Gastroesophageal sphincter (tissue), 3 donors: ENCODE results near the gene ANKRD9.

Source experiments
- EP300 ChIP-seq: sonication (generic); formaldehyde crosslinking; IDR thresholded peaks from one replicate; pipeline ENCODE4 v1.6.1; 2017; ENCODE audit warnings: antibody characterized with exemption, mild to moderate bottlenecking
- POLR2A ChIP-seq, 2 donors: fragments of 450-650 bp; IDR thresholded peaks; one replicate each; pipeline ENCODE4 v1.6.1; 2017; ENCODE audit warnings: antibody characterized with exemption in 2 of 2, mild to moderate bottlenecking in 2 of 2, moderate library complexity in 1 of 2
- POLR2AphosphoS5 ChIP-seq: sonication (generic); formaldehyde crosslinking; IDR thresholded peaks from one replicate; pipeline ENCODE4 v1.6.1; 2017; ENCODE audit warnings: antibody characterized with exemption
- TF ChIP-seq, protein P1 (sequence below), 4 experiments: fragments of 200-600 bp in 2 of 4; fragments of 450-650 bp in 2 of 4; sonication (generic) in 1 of 4; IDR thresholded peaks; one replicate each; pipeline ENCODE4 v1.5.1; 2017 to 2019; ENCODE audit warnings: antibody characterized with exemption in 4 of 4, mild to moderate bottlenecking in 2 of 4, moderate library complexity in 2 of 4

DNA sequence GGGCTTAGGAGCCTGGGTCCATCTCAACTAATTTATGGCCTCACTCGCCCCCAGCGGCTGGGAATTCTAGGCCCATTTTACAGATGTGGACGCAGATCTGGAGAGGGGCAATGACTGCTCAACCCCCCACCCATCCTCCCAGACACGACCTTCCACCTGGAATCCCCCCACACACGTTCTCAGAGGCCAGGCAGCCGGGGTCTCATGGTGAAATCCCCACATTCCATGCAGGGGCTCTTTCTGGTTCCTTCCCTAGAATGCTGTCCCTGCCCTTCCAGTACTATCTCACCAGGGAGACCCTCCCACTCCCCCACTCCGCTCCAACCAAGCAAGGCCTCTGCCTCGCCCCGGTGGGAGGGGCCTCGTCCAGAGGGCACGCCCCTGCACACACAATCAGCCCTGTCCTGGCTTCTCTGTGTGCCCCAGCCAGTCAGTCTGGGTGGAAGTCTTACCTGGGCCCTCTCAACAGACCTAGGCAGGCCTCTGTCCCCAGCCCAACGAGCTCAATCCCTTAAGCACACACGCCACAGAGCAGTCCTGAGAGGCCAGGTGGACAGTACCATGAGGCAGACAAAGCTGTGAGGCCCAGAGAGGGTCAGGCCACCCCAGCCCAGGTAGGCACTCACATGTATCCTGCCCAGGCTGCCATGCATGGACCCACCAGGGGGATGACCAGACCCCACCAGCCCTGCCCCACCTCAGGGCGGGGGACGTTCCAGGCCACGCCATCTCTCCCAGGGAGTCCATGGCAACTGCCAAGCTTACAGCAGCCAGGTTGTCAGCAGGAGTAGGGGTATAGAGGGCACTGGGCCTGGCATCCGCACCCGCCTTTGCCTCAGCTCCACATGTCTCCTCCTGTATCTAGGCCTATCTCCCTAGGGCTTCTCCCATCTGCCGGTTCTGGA, 1.3 kb upstream of the ANKRD9 start:
- TF ChIP-seq, protein P1, sequence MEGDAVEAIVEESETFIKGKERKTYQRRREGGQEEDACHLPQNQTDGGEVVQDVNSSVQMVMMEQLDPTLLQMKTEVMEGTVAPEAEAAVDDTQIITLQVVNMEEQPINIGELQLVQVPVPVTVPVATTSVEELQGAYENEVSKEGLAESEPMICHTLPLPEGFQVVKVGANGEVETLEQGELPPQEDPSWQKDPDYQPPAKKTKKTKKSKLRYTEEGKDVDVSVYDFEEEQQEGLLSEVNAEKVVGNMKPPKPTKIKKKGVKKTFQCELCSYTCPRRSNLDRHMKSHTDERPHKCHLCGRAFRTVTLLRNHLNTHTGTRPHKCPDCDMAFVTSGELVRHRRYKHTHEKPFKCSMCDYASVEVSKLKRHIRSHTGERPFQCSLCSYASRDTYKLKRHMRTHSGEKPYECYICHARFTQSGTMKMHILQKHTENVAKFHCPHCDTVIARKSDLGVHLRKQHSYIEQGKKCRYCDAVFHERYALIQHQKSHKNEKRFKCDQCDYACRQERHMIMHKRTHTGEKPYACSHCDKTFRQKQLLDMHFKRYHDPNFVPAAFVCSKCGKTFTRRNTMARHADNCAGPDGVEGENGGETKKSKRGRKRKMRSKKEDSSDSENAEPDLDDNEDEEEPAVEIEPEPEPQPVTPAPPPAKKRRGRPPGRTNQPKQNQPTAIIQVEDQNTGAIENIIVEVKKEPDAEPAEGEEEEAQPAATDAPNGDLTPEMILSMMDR (IDR thresholded peaks at IDR 0.05), result no peak
- TF ChIP-seq POLR2A (IDR thresholded peaks at IDR 0.05) (no peak), POLR2AphosphoS5 (no peak), EP300 (no peak)
